ENCODE results near the gene PCDHGB1. TPM values are rescaled to one million over a fixed set of nuclear protein-coding genes. Genes with fewer than 3 reads are reported as not detected.
A peak's percentile ranks its signal among the peaks of the same experiment; 100 is the strongest.

The PCDHGB1 gene
- total RNA-seq, 2 donors from 2014 or later = 6.8 to 11.4 TPM

GRCh38 chr5:141398608-141399007 lies 48.7 kb downstream of the PCDHGB1 start:
- no peak for ATAC-seq (ENCODE audit: insufficient number of reproducible peaks, low FRiP score, low read depth)
- H3K27ac ChIP-seq = no peak overlapping the region
- DNase-seq (ENCODE audit: low spot score) = no peak
- no peak for TF ChIP-seq CTCF (IDR thresholded peaks at IDR 0.05)
- H3K4me3 ChIP-seq = peak overlapping the region; percentile 33
- no peaks in the 10 kb centered on the region for H3K36me3 ChIP-seq
- H3K4me1 ChIP-seq (ENCODE audit: control insufficient read depth in 1 of 2, low read depth in 2 of 2) = no peaks in the 10 kb centered on the region
- no peaks in the 10 kb centered on the region for H3K27me3 ChIP-seq (replicated peaks; ENCODE audit: insufficient read depth)
- H3K9me3 ChIP-seq = peaks cover 88% of the 10 kb centered on the region

- H3K27me3 ChIP-seq (replicated peaks; ENCODE audit: insufficient read depth) = no peaks in the 10 kb centered on the region
- DNase-seq (ENCODE audit: low spot score) (no peak), ATAC-seq (ENCODE audit: insufficient number of reproducible peaks, low FRiP score, low read depth) (no peak)
- TF ChIP-seq CTCF (IDR thresholded peaks at IDR 0.05) = no peak
- peak overlapping the region; percentile 24 for H3K4me3 ChIP-seq
- no peaks in the 10 kb centered on the region for H3K36me3 ChIP-seq
- H3K4me1 ChIP-seq (ENCODE audit: control insufficient read depth in 1 of 2, low read depth in 2 of 2) = no peaks in the 10 kb centered on the region
- peaks cover 88% of the 10 kb centered on the region for H3K9me3 ChIP-seq
- no peak overlapping the region for H3K27ac ChIP-seq
Measured at GRCh38 chr5:141399555-141400258, 49.8 kb downstream of the PCDHGB1 start.

Other genes with a start within 250 kb of the PCDHGB1 start
- 1 to 10 TPM; 2.3 to 3.7 TPM for gene PCDHB3, start 249.6 kb upstream of the PCDHGB1 start, total RNA-seq
- 10 to 100 TPM in 1 of 2 donors, 1 to 10 TPM in 1; 2.8 to 14.5 TPM for gene PCDHB4, start 228.3 kb upstream of the PCDHGB1 start, total RNA-seq
- gene PCDHB5, start 214.9 kb upstream of the PCDHGB1 start, total RNA-seq = 10 to 100 TPM in 1 of 2 donors, 1 to 10 TPM in 1; 4.8 to 11.0 TPM
- 1 to 10 TPM; 3.2 to 3.8 TPM for gene PCDHB6, start 200.0 kb upstream of the PCDHGB1 start, total RNA-seq
- 1 to 10 TPM; 4.2 to 7.1 TPM for gene PCDHB7, start 177.5 kb upstream of the PCDHGB1 start, total RNA-seq
- gene PCDHB8, start 172.3 kb upstream of the PCDHGB1 start, total RNA-seq = 1 to 10 TPM in 1 of 2 donors, under 1 TPM in 1; 0.95 to 1.7 TPM
- gene PCDHB16, start 167.7 kb upstream of the PCDHGB1 start, total RNA-seq = 10 to 100 TPM in 1 of 2 donors, 1 to 10 TPM in 1; 9.1 to 11.6 TPM
- 1 to 10 TPM; 4.2 to 9.6 TPM for gene PCDHB9, start 162.9 kb upstream of the PCDHGB1 start, total RNA-seq
- 1 to 10 TPM; 6.1 to 9.1 TPM for gene PCDHB10, start 157.7 kb upstream of the PCDHGB1 start, total RNA-seq
- 10 to 100 TPM in 1 of 2 donors, 1 to 10 TPM in 1; 6.0 to 10.6 TPM for gene PCDHB11, start 150.5 kb upstream of the PCDHGB1 start, total RNA-seq
- 1 to 10 TPM; 7.3 to 7.4 TPM for gene PCDHB12, start 141.4 kb upstream of the PCDHGB1 start, total RNA-seq
- gene PCDHB13, start 136.2 kb upstream of the PCDHGB1 start, total RNA-seq = 10 to 100 TPM in 1 of 2 donors, 1 to 10 TPM in 1; 8.0 to 16.1 TPM
- 10 to 100 TPM; 10.2 to 14.6 TPM for gene PCDHB14, start 126.8 kb upstream of the PCDHGB1 start, total RNA-seq
- gene PCDHB15, start 104.7 kb upstream of the PCDHGB1 start, total RNA-seq = 10 to 100 TPM in 1 of 2 donors, 1 to 10 TPM in 1; 6.1 to 10.7 TPM
- 1 to 10 TPM; 2.0 to 3.5 TPM for gene SLC25A2, start 46.0 kb upstream of the PCDHGB1 start, total RNA-seq
- 10 to 100 TPM; 35.9 to 56.1 TPM for gene TAF7, start 29.3 kb upstream of the PCDHGB1 start, total RNA-seq
- 1 to 10 TPM in 1 of 2 donors, under 1 TPM in 1; 0.41 to 2.8 TPM for gene PCDHGA1, start 19.6 kb upstream of the PCDHGB1 start, total RNA-seq
- 10 to 100 TPM in 1 of 2 donors, 1 to 10 TPM in 1; 8.5 to 13.8 TPM for gene PCDHGA2, start 11.3 kb upstream of the PCDHGB1 start, total RNA-seq
- 1 to 10 TPM; 5.3 to 9.1 TPM for gene PCDHGA3, start 6.3 kb upstream of the PCDHGB1 start, total RNA-seq
- gene PCDHGA4, start 4.9 kb downstream of the PCDHGB1 start, total RNA-seq = 10 to 100 TPM; 11.4 TPM
- 10 to 100 TPM in 1 of 2 donors, 1 to 10 TPM in 1; 9.7 to 13.4 TPM for gene PCDHGB2, start 9.9 kb downstream of the PCDHGB1 start, total RNA-seq
- gene PCDHGA5, start 14.1 kb downstream of the PCDHGB1 start, total RNA-seq = 10 to 100 TPM in 1 of 2 donors, 1 to 10 TPM in 1; 9.5 to 12.5 TPM
- 10 to 100 TPM; 11.2 to 15.4 TPM for gene PCDHGB3, start 20.1 kb downstream of the PCDHGB1 start, total RNA-seq
- 10 to 100 TPM; 12.0 to 13.1 TPM for gene PCDHGA6, start 23.8 kb downstream of the PCDHGB1 start, total RNA-seq
- 10 to 100 TPM; 11.9 to 12.2 TPM for gene PCDHGA7, start 32.6 kb downstream of the PCDHGB1 start, total RNA-seq
- 10 to 100 TPM; 11.6 to 18.1 TPM for gene PCDHGB4, start 37.6 kb downstream of the PCDHGB1 start, total RNA-seq
- gene PCDHGA8, start 42.5 kb downstream of the PCDHGB1 start, total RNA-seq = 10 to 100 TPM in 1 of 2 donors, 1 to 10 TPM in 1; 7.5 to 13.9 TPM
- 10 to 100 TPM; 20.8 to 26.3 TPM for gene PCDHGB5, start 47.8 kb downstream of the PCDHGB1 start, total RNA-seq
- 10 to 100 TPM; 12.0 to 18.6 TPM for gene PCDHGA9, start 52.7 kb downstream of the PCDHGB1 start, total RNA-seq
- gene PCDHGB6, start 57.9 kb downstream of the PCDHGB1 start, total RNA-seq = 10 to 100 TPM in 1 of 2 donors, 1 to 10 TPM in 1; 9.5 to 17.2 TPM
- gene PCDHGA10, start 62.9 kb downstream of the PCDHGB1 start, total RNA-seq = 10 to 100 TPM; 11.1 to 14.4 TPM
- 10 to 100 TPM; 18.0 to 28.1 TPM for gene PCDHGB7, start 67.6 kb downstream of the PCDHGB1 start, total RNA-seq
- gene PCDHGA11, start 71.0 kb downstream of the PCDHGB1 start, total RNA-seq = 10 to 100 TPM; 10.4 to 11.6 TPM
- gene PCDHGA12, start 80.4 kb downstream of the PCDHGB1 start, total RNA-seq = 10 to 100 TPM; 16.2 to 26.0 TPM
- gene PCDHGC3, start 125.9 kb downstream of the PCDHGB1 start, total RNA-seq = 10 to 100 TPM; 61.3 to 99.9 TPM
- gene PCDHGC4, start 134.9 kb downstream of the PCDHGB1 start, total RNA-seq = 1 to 10 TPM; 6.4 to 7.9 TPM
- 1 to 10 TPM; 5.7 to 6.9 TPM for gene PCDHGC5, start 139.0 kb downstream of the PCDHGB1 start, total RNA-seq